ENCODE data around the gene TOLLIP.

The TOLLIP gene

DNA sequence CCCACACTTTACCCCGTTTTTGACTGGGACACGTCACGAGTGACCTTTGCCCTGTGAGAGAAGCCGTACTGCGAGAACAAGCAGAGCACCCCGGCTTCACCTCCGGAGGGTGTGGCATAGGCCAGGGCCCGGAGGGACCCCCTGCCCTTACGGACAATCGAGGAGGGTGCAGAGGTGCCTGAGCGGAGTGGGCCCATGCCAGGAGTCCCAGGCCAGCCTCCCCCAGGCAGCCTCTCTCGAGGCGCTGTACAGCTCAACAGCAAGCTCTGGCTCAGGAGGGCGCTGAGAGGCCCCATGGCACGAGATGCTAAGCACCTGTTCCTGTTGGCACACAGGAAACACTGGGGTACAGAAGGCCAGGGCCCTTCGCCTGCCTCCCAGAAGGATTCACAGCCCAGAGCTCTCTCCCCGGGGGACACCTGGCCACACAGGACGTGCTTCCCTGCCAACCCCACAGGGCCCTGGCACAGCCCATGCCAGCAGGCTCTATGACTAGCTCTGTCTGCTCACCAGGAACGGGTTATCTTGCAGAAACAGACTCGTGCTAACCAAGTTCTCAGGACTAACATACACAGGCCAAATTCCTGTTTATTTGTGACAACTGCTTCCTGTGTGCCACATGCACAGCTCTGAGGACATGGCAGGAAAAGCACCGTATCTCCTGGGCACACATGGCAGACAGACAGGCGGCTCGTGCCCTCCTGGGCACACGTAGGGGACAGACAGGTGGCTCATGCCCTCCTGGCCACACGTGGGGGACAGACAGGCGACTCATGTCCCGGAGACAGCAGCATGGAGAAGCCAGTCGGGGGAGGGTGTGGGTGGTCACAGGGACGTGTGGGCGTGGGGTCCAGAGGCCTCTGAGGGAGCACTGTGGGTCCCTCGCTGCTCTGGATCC, 11.6 kb downstream of the TOLLIP start:
- DNase-seq = no peak

DNA sequence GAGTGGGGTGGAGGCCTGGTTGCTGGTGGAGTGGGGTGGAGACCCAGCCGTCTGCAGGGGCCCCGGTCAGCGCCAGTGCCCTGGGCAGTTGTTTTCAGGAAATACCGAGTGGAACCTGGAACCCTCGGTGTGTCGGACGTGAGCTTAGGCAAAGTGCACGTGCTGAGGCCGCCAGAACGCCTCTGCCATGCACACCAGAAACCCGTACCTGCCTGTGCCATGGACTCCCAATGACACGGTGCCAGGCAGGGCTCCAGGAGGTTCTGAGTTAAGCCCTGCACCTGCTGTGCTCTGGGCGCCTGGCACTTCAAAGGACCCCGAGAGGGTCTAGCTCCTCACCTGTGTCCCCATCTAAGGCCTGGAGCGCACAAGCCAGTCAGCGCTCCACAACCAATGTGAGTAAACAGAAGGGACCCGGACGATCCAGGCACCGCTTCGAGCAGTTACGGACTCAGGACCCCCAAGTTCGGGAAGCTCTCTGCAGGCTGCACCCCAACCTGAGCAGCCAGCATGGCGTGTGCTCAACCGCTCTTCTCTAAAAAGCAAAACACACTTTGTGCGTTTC, 12.3 kb downstream of the TOLLIP start:
- no peak for DNase-seq

- no peak for DNase-seq
Measured at GRCh38 chr11:1296287-1296686, 13.1 kb downstream of the TOLLIP start.

DNA sequence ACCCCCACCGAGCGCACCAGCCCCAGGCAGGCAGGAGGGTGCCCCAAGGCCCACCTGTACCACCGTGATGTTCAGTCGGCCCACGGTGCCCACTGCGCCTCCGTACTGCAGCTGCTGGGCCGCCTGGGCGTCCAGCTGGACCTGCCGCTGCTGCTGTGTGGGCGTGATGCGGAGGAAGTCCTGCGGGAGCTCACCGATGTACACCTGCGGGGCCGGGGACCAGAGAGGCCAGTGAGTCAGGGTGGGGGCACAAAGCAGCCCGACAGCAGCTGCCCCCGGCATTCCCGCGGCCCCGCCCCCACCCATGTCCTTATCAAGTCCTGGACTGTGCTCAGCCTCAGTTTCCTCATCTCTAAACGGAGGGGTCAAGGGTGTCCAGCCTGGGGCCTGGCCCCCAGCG, 13.8 kb downstream of the TOLLIP start:
- no peak for DNase-seq

DNA sequence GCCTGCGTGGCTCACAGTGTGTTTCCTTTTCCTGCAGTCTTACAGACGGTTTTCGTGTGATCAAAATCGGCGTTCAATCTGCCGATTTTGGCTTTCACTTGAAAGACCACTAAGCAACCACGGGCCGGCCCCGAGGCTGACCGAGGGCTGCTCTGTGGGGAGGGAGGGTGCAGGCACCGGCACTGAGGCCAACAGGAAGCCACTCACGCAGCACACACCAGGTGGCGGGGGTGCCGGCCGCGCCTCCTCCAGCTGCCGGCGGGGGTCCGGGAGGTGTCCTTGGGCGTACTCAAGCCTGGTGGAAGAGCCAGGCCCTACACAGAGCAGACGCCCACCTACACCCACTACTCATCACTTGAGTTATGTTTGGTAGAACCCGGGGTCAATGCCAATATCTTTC, 14.3 kb downstream of the TOLLIP start:
- DNase-seq = no peak

- DNase-seq = peak in 1 of 2 donors; percentile 35
Measured at GRCh38 chr11:1293619-1294015, 15.8 kb downstream of the TOLLIP start.

GRCh38 chr11:1292644-1293618, 16.5 kb downstream of the TOLLIP start:
- no peak for DNase-seq

GRCh38 chr11:1292018-1292643, 17.3 kb downstream of the TOLLIP start:
- DNase-seq = no peak

- no peak for DNase-seq
Measured at GRCh38 chr11:1291295-1292017, 18.0 kb downstream of the TOLLIP start.

DNA sequence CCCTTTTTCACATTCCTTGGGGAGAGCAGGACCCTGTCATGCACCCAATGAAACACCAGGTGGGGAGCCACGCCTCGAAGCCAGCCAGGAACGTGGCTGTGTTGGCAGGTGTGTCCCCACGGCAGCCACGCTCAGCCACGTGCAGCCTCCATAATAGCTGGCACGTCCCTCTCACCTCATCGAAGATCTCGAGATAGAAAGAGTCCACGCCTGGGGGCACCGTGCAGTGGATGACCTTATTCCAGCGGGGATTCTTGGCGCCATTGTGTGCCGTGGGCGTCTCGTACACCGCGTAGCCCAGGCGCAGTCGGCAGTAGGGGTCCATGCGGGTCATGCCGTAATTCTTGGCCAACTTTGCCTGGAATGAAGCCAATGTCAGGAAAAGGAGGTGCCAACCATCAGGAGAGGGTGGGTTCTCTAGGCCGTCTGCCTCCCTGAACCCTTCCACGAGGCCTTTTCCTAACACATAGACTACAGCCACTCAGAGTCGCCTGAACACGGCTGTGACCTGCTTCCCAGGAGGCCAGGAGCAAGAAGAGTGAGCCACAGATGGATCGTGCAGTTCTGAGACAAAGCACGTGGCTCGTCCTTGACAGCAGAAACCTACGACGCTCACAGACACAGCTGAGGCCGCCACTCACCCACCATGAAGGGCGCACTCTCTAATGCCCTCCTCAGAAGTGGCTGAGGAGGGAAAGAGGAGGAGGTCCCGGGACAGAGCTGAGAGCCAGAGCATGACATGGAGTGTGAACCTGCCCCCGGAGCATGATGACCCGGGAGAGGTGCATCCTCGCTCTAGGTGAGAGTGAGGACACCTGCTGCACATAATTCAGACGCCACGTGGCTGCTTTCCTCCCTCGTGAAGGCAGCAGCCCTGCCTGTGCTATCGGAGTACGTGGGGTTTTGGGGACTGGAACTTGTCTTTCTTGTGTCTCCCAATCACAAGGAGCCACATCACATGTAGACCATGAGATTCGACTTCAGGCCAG, 19.1 kb downstream of the TOLLIP start:
- no peak for DNase-seq

- no peak for DNase-seq
Measured at GRCh38 chr11:1289211-1289935, 20.1 kb downstream of the TOLLIP start.

GRCh38 chr11:1288426-1289151, 20.8 kb downstream of the TOLLIP start:
- DNase-seq = no peak

- DNase-seq = no peak
Measured at GRCh38 chr11:1287928-1288327, 21.5 kb downstream of the TOLLIP start.

GRCh38 chr11:1285876-1286275, 23.6 kb downstream of the TOLLIP start:
- DNase-seq = no peak

- DNase-seq = no peak
Measured at GRCh38 chr11:1285316-1285744, 24.1 kb downstream of the TOLLIP start.

DNA sequence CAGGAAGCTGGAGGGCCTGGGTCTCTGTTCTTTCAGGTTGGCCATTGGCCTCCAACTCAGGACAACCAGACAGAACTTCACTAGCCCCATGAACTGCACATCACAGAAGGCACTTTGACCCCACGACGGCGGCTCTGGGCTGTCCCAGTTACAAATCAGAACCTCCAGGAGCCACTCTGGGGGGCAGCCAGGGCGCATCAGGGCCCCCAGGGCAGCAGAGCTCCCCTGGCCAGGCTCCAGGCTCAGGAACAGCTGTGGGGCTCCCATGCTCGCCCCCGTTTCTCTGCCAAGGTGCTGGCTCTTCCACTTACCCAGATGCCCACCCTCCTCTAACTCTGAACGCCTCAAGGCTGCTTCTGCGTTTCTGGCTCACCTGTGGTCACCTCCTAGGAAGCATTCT, 25.5 kb downstream of the TOLLIP start:
- DNase-seq = no peak

- no peak for DNase-seq
Measured at GRCh38 chr11:1283091-1283511, 26.3 kb downstream of the TOLLIP start.

GRCh38 chr11:1281974-1282365, 27.5 kb downstream of the TOLLIP start:
- no peak for DNase-seq

DNA sequence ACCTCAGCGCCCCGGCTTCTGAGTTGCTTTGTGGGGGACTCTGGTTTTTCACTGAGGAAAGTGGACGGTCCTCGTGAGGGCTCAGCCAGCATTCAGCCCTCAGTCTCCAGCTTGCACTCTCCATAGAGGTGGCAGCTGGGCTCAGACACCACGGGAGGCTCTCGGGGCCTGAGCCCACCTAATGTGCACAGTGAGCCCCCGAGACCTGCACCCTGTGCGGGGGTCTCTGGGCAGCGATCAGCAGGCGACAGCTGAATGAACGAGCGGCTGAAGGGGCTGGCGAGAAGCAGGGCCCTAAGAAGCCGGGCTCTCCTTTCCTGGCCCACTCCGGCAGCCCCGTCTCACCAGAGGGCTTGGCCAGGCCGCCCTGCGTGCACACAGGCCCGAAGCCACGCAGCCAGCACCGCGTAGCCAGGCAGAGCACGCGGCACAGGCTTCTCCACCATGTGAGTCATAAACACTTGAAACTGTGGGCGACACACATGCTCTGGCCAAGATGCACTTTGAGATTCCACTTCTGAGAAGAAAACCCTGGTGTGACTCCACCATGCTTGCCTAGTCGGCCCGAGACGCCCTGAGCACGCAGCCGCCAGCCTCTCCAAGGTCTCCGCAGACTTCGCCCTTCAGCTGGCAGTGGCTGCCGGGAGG, 28.0 kb downstream of the TOLLIP start:
- DNase-seq = no peak
